GM12875 (cell line): ENCODE results near the gene ARL6IP5.

Experiments used
- H3K4me3 ChIP-seq: one replicate; pipeline ENCODE4 v1.5.1; 2011; ENCODE audit warnings: low read depth, low read length, control low read depth
- TF ChIP-seq, protein P1 (sequence below): IDR thresholded peaks from 2 replicates; pipeline ENCODE4 v1.5.1; 2011; ENCODE audit warnings: low read depth, mild to moderate bottlenecking, control low read depth, inconsistent platforms, low read length, moderate library complexity, borderline replicate concordance; ENCODE audit not compliant: insufficient read depth

Gene ARL6IP5

DNA sequence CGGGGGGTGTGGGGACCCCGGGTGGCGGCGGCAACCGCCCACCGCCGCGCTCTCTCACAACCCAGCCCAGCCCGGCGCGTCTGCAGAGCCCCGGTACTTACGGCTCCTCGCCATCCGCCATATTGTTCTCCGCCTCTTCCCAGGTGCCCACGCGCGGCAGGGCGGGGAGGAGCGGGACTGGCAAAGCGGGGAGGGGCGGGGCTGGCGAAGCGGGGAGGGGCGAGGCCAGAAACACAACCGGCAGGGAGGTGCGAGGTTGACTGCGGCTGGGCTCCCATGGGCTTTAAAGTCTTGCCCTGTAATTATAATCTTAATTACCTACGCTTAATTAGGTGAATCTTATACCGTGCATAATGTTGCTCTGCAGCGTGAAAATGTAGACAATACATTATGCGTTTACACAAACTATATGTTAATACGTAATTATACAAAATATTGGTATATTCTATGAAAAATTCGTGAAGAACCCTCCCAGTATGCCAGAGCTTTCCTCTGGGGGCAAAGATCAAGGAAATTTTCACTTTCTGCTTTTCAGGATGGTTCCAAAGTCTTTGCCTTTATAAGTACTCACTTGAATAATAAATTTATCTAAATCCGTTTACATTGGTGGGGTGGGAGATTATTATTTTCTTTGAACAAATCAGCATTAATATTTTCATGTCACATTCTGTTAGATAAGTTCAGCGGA lies 4.4 kb upstream of the ARL6IP5 start, which contains the start of gene UBA3:
UBA3 (minus strand) TSS at position 133 of the 688 bp plus-strand sequence; CDS start at position 121, 12 bp downstream.
- TF ChIP-seq, protein P1, sequence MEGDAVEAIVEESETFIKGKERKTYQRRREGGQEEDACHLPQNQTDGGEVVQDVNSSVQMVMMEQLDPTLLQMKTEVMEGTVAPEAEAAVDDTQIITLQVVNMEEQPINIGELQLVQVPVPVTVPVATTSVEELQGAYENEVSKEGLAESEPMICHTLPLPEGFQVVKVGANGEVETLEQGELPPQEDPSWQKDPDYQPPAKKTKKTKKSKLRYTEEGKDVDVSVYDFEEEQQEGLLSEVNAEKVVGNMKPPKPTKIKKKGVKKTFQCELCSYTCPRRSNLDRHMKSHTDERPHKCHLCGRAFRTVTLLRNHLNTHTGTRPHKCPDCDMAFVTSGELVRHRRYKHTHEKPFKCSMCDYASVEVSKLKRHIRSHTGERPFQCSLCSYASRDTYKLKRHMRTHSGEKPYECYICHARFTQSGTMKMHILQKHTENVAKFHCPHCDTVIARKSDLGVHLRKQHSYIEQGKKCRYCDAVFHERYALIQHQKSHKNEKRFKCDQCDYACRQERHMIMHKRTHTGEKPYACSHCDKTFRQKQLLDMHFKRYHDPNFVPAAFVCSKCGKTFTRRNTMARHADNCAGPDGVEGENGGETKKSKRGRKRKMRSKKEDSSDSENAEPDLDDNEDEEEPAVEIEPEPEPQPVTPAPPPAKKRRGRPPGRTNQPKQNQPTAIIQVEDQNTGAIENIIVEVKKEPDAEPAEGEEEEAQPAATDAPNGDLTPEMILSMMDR, result no peak
- H3K4me3 ChIP-seq, result peak within 1 kb of the TSS; percentile 83

DNA sequence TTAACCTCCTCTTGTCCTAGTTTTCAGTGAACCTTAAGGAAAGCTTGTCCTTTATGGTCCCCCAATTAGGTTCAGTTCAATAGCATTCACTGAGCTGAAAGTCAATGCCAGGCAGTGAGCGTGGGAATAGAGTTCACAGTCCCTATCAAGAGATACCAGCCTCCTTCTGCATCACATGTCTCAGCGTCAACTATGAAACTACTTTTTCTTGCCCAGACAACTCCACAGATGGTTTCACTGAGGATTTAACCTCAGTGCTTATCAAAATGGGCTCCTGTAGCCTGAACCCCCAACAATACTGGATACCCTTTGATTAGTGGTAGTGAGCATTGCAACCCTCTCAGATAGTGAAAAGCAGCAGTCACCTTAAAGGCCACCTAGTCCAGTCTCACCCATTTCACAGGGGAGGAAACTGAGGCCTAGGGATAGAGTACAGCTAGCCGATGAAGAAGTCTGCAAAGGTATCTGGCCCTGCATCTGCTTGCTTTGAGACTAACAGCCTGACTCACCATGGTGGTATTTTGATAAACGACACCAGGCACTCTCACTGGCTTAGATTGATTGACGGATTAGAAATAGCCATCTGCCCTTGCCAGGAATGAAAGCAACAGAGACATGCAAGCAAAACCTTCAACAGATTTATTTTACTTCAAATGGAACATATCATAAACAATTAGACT lies 3.0 kb upstream of the ARL6IP5 start:
- TF ChIP-seq, protein P1, result no peak
- no peak overlapping the region for H3K4me3 ChIP-seq

DNA sequence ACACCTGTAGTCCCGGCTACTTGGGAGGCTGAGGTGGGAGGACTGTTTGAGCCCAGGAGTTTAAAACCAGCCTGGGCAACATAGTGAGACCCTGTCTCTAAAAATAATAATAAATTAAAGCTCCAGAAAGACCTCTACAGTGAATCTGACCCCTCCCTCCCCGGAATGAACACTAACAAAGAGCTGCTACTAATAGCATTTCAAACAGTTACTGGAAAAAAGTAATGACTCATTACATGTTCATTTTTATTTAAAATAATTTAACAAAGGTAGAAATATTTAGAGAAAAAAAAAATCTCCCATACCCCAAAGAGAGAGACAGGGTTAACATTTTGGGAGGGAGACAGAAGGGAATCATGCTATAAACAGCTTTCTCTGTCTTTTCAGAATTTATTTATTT lies 2.4 kb upstream of the ARL6IP5 start:
- no peak overlapping the region for H3K4me3 ChIP-seq
- TF ChIP-seq, protein P1, result no peak

DNA sequence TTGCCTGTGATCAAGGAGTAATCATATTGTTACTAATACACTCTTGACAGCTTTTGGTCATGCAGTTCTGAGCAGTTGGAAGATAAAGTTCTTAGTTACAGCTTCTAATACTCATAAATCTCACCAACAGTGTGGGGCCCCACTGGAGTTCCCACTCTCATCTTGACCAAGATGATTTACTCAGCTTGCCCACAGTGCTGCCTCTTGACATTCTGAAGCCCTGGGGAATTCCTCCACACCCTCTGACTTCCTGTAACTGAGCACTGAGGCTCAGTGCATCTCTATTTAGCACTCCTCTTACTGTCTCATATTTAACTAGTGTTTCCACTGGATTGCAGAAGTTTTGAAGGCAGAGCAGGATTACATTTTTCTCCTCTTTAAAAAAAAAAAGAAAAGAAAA lies 1.9 kb upstream of the ARL6IP5 start:
- TF ChIP-seq, protein P1, result no peak
- H3K4me3 ChIP-seq, result peak overlapping the region; percentile 5

DNA sequence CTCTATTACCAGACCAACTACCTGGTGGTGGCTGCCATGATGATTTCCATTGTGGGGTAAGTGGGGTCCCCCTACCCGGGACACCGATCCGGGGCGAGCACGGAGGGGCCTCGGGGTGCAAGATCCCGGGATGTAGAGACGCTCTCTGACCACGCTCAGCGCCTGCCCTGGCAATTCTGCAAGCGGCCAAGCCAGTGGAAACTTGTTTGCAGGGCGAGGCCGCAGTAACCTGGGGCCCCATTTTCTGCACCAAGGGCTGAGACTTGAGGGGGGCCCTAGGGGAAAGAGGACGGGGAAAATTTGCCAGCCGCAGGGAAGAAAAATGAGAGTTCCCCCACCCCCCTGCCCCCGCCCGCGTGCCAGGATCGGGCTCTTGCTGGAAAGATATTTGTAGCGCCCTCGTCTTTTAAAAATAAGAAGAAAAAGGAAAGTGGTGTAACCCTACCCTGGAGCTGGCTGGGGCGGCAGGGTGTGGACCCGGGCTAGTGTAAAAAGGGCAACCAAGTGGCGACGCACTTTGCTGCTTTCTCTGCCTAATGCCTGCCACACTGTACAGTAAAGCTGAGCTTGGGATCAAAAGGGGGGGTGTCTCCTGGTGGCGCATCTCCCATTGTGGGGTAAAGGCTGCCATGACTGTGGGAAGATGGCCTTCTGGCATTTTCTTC lies 563 bp downstream of the ARL6IP5 start:
- H3K4me3 ChIP-seq, result peak overlapping the region; percentile 73
- TF ChIP-seq, protein P1, result no peak

DNA sequence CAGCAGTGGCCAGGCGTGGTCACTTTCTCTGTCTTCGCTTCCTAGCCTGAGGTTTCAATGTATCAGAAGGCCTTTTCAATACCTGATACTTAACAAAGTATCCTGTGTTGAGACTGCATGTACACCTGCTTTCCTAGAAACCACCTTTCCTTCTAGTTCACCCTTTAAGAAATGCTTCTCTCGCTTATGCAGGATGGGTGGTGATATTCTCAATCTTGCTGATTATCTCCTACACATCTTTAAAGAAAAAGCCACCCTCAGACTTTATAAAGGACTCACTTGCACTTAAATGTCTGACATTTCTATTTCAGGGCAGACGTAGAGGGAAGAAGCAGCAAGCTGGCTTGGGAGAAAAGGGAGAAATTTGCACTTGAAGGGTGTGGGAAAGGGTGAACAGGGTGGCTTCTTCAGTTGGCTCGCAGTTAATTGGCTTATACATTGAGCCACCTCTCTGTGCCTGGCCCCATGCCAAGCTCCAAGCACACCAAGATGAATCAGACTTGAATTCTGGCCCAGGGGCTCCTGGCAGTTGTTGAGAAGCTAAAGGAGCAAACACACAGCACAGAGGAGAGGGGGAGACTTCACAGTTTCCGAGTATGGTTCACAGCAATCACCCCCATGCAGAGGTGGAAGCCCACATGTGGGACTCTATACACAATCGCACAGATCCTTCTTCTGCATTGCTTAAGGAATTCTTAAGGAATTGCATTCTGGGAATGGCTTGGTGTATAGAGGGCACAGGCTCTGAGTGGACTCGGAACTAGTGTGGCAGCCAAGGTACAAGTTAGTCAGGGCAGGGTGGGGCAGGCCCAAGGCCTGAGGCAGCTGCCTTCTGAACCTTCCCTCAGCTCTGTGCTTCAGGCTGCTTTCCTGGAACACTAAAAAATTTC lies 1.3 kb downstream of the ARL6IP5 start:
- TF ChIP-seq, protein P1, result no peak

More for the DNA sequence above, 1.3 kb downstream of the ARL6IP5 start:
- peak overlapping the region; percentile 73 for H3K4me3 ChIP-seq
